DMS 273 (cell line): ENCODE data around the gene CHSY1.

ENCODE experiments used
- DNase-seq: peaks from one replicate; lab custom pipeline; 2025; ENCODE audit not compliant: unreplicated experiment; lab: John Stamatoyannopoulos, UW

CHSY1 gene

DNA sequence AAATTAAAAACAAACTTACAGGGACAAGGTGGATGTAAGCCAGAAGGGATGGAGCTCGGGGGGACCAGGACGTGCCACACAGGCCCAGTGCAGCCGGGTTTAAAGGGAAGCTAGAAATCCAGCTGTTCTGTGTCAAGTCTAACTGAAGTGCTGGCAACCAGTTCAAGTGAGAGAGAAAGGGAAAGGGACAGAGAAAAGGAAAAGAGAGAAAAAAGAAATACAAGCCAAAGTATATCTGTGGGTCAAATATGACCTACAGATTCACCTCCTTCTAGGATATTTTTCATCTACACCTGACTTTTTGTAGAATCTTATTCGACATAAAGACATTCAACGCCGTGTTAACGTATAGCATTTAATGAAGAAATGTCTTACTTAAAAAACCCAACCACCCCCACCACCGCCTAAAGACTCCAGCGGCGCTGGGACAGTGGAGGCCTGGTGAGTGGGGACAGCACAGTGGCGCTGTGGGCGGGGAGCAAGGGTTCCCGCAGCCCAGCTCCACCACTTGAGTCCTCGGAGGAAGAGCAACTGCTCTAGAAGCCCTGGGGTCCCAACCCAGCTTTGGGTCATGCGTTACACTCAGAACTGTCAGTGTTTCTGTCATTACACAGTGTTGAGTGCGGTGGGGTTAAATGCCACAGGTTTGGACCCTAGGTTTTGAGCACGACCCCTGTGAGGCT is 62.3 kb downstream of the CHSY1 start:
- no peak for DNase-seq

DNA sequence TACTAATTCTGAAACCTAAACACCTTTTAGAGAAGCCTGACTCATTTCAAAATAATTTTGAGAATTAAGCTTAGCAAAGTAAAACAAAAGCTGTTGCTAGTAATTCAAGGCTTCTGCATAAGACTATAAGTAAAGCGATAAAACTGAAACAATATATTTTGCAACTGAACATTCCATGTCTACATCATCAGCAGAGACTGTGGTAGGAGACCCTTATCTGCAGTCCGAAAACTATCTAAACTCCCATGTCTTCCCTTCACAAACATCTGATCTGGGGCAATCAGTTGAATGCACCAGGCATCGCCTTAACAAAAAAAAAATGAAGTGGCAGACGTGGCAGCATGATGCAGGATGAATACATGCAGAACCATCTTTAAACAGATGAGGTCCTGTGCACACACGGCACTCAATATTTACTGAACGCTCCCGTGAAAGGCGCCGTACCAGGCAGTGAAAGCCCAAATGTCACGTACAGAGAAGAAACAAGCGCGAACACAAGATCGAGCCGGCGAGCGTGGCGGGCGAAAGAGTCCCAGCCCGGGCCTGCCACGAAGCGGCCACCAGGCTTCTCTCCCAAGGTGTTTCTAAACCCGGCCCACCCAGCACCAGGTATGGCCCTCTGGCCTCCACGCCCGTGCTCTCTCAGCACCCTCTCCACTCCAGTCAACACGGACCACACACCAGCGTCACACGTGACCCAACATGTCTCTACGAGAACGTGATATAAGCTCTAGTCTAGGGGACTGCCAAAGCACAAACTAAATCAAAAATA is 63.0 kb downstream of the CHSY1 start:
- DNase-seq, result no peak

DNA sequence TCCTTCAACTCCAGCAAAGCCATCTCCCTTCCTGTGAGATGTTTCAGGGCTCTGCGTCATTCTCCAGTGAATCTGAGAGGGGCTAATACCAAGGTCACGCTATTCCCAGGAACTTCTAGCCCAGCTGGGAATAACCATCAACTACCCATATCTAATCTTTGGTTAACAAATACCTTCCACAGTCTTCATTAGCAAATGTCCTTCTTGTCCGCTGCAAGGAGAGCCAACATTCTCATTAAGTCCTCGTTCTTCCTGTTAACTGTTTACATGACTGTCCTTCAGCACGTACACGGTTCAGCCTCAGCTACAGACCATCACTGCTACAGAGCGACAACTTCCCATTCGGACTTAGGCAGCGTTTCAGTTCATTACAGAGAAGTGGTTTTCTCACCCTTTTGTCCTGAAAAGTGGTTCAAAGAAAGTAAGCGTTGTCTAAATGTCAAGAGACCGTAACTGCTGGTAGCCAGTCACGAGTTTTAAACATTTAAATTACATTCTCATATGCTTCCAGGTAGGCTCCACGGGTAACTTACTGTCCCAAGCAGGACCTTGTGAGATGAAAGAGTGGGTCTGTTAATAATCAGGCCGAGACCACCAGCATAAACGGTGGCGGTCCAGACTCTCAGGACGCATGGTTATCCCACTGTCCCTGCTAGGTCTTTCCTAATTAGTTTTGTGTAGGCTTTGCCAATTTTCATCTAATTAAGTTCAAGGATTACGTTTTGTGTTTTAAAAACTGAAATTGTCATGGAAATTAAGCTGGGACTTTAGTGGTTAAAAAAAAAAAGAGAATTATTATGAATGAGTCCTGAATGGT is 63.8 kb downstream of the CHSY1 start:
- no peak for DNase-seq

DNA sequence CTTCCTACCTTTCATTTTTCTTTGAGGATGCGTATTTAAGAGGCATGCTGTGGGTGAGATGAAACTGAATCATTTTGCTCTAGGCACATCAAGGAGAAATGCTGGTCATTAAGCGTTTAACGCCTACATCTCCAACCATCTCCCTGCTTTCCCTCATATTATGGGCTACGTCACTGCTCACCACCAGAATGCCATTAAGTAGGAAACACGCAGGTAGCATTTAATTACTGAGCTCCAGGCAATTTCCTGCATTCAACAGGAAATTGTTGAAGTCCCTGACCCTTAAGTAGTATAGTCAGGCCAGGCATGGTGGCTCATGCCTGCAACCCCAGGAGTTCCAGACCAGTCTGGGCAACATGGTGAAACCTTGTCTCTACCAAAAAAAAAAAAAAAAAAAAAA is 66.1 kb downstream of the CHSY1 start:
- DNase-seq, result no peak

DNA sequence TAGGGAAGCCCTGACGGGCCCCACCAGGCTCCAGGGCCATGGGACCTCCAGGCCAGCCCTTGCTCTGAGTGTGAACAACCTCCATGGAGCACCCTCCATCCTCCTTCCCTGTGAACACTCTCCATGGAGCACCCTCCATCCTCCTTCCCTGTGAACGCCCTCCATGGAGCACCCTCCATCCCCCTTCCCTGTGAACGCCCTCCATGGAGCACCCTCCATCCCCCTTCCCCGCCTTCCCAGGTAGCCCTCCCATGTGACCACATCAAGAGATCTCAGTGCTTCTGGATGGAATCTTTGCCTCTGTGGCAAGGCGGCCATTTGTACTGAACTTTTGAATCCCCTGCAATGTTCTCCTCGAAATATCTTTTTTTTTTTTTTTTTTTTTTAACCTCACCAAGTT is 66.5 kb downstream of the CHSY1 start:
- no peak for DNase-seq

DNA sequence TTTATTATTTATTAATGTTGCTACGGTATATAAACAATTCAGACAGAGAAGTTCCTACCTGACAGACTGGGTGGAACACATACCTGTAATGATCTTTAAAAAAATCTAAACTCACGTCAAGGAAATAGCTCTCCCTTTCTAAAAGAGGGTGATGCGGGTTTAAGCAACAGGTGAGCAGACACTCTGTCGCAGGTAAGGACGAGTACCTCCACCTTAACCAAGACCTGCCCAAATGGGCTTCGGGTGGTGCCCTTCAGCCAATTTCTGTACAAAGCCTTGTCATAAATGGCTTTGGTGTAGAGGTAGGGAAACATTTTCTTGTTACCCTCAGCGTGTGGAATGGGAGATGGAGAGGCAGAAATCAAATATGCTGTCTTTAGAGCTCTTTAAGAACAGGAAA is 67.0 kb downstream of the CHSY1 start:
- DNase-seq, result no peak

DNA sequence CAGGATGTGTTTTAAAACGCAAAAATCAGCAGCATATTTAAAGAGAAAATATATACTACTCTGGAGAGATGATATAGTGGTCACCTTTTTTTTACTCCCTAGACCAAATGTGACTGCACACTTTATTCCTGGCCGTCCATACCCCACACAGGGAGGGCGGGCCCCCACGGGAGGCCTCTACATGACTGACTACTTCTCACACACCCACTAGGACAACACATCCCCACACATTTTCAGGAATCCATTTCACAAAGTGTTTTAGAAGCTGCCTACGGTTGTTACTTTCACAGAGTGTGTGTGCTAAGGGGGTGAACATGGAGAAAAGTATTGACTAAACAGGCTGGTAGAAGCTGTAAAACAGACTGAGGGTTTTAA is 67.9 kb downstream of the CHSY1 start:
- DNase-seq, result no peak

DNA sequence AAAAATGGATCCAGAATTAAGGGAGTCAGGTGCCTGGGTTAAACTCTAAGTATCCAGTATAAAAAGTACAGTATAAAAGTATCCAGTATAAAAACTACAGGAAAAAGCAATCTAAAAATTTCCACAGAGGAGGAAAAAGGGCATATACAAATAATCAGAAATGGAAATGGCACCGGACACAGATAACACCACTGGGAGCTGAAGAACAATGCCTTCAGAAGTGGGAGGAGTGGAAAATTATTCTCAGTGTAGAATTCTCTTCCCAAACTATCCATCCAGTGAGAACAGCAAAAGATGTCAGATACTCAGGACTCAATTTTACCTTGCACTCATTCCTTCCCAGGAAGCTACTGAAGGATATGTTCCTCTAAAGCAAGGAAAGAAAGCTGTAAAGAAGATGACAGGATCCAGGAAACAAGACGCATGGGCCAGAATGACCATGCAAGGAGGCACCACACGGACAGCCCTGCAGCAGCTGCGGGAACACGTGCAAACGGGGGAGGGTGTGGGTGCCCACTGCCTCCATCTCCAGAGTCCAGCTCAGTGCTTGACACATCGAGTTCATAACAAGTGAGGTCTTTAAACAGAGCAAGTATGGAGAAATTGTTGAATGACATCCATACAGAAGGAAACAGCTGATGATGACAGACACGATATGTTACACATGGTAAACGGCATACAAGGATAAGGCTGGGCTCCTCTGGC is 68.5 kb downstream of the CHSY1 start:
- no peak for DNase-seq

DNA sequence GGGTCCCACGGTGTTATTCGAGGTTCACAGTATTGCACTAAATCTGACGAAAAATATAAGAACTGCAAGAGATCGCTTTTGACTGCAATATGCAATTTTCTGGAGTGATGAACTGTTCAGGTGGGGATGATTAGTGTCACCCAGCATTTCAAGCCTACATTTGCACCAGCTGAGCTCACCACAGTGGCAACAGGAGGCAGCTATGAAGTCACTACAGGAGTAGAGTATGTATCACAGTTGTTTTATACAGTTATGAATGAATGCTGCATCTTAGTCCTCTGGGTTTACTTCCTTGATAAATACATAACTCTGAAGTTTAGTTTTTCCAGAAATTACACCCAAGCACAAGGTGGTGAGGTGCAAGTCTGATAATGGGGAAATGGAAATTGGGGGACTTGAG is 69.6 kb downstream of the CHSY1 start:
- no peak for DNase-seq

DNA sequence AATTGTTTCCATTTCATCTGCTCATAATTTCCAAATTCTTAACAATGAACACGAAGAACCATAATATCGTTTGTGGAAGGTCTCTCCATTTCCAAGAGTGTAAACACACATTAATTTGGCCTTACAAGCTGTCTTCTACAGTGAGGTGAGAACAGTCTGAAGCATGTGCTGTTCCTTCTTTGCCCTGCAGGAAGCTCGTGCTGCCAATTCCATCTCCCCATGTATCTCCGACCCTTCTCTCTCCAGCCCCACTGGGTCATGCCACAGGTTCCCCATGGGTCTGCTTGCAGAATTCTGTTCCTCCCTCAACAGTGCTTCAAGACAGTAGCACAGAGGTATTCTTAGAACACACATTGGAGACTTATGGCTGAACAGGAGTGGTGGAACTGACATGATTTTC is 70.5 kb downstream of the CHSY1 start:
- DNase-seq, result no peak

DNA sequence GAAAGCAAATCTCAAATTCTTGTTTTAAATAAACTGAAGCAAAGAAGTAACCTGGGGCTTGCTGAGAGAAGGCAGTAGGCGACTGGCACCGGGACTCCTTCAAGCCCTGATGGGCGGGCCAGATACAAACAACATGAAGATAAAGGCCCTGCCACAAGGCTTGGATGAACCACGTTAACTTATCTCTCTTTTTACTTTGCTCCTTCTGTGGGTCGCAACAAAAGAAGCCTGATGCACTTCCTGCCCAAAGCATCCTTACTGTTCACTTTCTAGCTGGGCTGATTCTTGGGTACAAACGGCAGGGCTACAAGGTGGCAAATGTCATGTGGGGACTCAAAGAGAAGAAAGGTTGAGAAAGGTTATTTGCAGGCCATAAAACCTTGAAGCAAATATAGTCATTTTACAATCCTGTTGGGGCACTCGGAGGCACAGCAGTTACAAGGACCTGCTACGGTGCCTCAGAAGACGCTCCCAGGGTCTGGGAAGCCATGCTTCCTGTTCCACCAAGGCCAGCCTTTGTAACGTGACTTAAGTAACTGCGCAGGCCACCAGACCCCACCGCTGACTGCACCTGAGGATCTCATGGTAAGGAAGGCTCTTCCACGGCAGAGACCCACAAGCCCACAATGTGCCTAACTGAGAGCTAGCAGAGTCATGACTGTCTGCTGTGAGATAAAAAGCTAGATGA is 71.1 kb downstream of the CHSY1 start:
- no peak for DNase-seq

DNA sequence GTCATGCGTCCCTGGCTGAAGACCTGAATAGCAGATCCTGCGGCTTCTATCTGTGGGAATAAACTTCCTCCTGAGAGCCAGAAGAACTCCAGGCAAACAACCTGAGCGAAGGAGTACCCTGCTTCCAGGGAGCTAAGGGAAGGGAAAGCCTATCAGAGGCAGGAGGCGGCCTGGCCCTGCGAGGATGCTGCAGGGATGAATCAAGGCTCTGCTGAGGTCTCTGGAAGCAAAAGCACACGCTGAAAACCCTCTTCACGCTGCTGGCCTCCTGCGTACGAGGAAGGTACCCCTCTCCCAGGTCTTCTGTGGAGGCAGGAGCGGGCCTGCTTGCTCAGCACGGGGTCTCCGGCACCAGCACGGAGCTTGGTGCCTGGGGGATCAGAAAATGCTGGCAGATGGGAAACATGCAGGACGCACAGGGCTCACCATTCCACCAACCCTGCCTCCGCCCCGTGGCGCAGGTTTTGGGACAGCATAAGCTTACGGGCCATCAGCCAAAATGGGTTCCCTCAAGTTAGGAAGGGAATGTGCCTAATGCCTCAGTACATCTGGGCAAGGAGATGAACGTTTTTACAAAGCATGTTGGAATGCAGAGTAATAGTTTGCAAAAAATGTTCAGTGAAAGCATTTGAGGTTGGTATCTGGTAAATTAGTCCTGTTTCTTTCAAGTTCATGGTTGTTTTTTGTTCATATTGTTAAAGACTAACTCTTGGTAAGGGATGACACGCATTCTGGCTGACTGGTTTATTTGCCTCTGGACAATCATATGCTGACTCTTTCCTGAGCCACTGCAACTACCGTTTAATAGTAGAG is 72.3 kb downstream of the CHSY1 start:
- no peak for DNase-seq

DNA sequence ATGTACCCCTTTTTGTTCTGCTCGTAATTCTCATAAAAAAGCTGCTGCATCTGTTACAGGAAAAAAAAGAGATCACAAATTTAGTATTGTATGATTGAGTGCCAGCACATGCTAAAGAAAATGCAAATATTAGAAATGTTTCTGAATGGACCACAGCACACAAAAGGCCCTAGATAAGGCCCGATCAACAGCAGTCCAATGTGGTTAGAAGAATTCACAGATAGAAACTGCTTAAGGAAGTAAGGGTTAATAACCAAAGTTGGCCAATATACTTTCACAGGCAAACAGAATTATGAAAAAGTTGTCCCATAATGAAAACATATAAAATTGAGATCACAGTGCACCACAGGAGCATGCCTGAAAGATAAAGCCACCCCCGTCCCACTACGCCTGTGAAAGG is 72.9 kb downstream of the CHSY1 start:
- no peak for DNase-seq

DNA sequence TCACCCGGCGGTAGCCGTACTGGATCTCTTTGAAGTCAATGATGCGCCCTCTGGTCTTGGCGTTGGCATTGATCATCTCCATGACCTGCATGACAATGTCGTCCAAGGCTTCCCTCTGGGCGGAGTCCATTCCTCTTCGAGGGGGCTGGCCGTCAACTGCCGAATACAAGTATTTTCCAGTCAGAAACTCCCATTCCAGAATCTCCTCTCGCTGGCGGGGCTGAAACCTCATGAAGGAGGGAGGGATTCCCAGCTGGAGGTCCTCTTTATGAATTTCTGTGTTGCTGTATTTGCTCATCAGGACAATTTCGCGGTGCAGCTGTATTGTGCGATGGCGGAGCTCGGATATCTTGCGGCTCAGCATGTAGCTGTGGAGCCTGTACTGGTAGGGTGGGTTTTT is 73.4 kb downstream of the CHSY1 start:
- DNase-seq, result no peak

DNA sequence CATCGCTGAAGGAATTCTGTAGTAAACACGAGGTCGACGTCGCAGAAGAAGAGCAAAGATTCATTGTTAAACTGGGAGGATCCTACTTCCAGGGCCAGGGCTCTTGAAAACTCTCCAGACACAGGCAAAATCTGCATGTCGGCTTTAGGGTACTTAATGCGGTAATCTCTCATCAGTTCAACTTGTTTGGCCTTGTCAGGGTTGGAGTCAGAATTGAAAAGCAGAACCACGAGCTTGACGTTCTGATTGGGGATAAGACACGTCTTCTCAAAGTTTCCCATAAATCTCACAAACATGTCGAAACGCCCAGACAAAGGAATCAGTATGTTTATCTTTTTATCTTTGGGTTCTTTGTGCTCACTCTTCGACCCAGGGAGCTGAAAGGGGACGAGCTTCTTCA is 74.0 kb downstream of the CHSY1 start:
- no peak for DNase-seq

DNA sequence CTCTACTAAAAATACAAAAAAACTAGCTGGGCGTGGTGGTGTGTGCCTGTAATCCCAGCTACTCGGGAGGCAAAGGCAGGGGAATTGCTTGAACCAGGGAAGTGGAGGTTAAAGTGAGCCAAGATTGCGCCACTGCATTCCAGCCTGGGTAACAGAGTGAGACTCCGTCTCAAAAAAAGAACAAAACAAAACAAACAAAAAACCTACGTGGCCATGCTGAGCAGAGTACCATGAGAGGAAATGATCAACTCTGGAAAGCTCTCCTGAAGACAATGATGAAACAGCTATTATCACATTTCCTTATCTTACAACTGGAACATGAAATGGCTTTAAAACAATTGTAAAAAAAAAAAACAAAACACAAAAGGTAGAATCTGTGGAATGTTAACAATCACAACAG is 75.2 kb downstream of the CHSY1 start:
- no peak for DNase-seq

DNA sequence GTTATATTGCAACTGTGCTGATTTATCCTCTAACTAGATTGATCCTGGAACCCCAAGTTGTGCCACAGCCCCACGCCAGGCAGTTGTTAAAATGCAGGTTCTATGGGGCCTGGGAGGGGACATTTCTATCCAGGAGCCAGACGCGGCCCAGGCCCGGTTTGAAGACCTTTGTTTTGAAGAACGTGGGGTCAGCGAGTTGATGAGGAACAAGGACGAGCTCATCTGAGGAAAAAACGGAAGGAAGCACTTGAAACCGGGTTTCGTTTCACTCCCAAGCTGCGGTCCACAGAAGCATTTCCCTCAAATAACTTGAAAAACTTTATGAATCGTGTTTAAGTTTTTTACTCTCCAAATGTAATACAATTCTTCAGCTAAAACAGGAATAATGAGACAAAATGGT is 76.4 kb downstream of the CHSY1 start:
- DNase-seq, result no peak

DNA sequence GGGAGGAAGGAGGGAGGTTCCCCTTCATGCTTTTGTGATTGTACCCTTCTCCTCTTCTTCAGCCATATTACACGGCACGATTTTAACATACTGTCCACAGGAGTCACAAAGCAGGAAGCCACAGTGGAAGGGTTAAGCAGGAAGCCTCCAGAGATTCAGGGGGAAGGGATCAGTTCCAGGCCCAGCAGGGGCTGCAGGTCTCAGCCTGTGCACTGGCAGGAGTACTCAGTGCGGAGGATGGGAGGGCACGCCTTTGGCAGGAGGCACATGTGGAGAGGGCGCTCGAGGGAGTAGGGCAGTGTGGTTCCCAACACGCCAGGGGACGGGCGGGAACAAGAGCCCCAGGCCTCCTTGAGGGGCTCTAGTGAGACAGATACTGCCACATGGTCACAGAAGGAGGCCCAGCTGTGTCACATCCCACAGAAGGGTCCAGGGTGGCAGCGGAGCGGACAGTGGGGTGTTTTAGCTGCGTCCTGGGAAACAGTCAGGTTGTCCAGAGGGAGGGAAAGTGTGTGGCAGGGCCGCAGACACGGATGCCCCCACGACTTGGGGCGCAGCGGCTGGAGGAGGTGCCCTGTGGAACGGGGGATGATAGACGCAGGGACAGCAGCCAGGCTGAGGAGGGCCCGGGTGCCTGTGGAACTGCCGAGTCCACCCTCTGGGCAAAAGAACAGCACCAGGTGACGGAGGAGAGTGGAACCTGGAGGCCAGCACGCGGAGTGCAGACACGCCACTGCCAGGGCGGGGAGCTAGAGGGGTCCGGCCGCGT is 77.5 kb downstream of the CHSY1 start:
- DNase-seq, result no peak
